ENCODE results near the gene ZNF474.

GRCh38 chr5:122170620-122171019 is 41.3 kb downstream of the ZNF474 start:
- TF ChIP-seq CTCF (IDR thresholded peaks at IDR 0.05) (no peak), POLR2A (IDR thresholded peaks at IDR 0.05) (no peak), POLR2AphosphoS5 (IDR thresholded peaks at IDR 0.05) (no peak)

Data from transverse colon (tissue), 4 donors.